Measurements from ENCODE around the gene GSN.

DNA sequence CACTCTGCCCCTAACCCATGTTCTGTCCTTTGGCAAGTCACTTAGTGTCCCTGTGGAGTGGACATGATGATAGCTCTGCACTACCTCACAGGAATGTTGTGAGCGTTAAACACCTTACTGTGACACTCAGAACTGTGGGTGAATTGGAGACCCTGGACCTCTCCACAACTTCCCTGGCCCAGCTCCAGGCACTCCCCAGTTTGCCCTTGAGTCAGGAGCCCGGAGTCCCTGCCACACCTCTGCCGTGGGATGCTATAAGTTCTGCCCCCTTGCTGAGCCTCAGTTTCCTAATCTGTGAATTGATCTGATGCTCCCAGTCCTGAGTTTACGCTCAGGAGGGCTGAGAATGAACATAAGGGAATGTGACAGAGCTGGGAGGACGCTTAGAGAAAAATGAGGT lies 34.4 kb downstream of the GSN start:
- TF ChIP-seq RFX5 (IDR thresholded peaks at IDR 0.05; ENCODE audit: low read length) (no peak), EZH2phosphoT487 (IDR thresholded peaks at IDR 0.05; ENCODE audit: borderline replicate concordance, low read depth) (no peak)
